ENCODE measurements around the gene LAMA4.

- TF ChIP-seq CTCF (IDR thresholded peaks at IDR 0.05) (no peak), POLR2AphosphoS5 (IDR thresholded peaks at IDR 0.05; ENCODE audit: insufficient read depth in 1 of 2, low read depth in 1 of 2) (no peak)
Observed at GRCh38 chr6:112275365-112275764, 21.0 kb upstream of the LAMA4 start.

Data from vagina (tissue), 2 donors.